ENCODE measurements around the gene KIRREL1.

KIRREL1 gene

GRCh38 chr1:158053276-158053675 is 59.8 kb downstream of the KIRREL1 start:
- no peak for DNase-seq (ENCODE audit: low read depth, low spot score)
- H3K4me3 ChIP-seq (ENCODE audit: low read length), result no peak overlapping the region

DNA sequence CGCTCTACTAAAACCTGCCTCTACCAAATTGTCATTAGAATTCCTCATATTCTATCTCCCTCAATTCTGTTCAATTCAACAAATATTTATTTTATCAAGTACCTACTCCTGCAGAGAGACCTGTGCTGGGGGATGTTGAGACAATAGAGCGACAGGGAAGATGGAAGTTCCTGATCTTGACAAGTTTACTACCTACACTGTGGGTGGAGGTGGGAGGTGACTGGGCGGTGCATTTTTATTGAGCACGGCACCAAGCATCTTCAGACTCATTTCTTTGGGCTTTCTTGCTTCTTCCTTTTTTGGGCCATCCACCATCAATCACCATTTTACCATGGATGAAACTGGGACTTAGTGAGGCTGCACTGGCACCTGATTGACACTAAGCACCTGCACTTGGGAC is 61.3 kb downstream of the KIRREL1 start:
- H3K4me3 ChIP-seq (ENCODE audit: low read length), result no peak overlapping the region
- no peak for DNase-seq (ENCODE audit: low read depth, low spot score)

GRCh38 chr1:158055854-158056253 is 62.4 kb downstream of the KIRREL1 start:
- peak; percentile 33 for DNase-seq (ENCODE audit: low read depth, low spot score)

GRCh38 chr1:158056498-158056897 is 63.1 kb downstream of the KIRREL1 start:
- H3K4me3 ChIP-seq (ENCODE audit: low read length), result no peak overlapping the region
- no peak for DNase-seq (ENCODE audit: low read depth, low spot score)

More at GRCh38 chr1:158055854-158056253, 62.4 kb downstream of the KIRREL1 start:
- no peak overlapping the region for H3K4me3 ChIP-seq (ENCODE audit: low read length)

DNA sequence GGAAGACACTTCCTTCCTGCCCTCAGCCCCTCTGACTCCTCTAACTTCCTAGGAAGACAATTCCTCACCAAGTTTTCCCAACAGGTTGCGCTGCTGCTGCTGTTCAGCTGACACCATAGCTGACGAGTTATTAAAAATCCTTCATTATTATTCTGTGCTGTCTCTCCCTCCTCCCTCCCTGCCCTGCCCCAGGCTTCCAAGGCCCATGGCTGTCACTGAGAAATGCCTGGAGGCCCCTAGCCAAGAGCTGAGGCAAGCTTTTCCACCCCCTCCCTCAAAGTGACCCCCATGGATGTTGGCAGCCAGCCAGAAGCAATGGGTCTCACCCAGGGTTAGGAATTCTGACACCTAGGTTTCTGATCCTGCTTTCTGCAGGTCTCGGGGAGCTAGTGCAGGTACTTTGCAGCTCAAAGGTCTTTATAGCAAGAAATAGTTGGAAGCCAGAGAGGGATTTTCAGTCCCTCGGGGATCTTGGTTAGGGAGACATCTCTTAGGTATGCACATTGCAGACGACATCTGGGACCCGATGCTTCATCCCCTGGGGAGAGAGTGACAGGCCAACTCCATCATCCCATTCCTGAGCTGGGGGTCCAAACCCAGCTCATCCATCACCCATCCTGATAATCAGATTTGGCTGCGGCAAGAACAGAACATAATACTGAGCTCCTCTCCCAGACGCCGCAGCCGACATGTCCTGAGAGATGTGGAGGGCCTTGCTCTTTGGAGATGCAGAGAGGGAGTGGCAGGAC is 65.0 kb downstream of the KIRREL1 start:
- no peak for DNase-seq (ENCODE audit: low read depth, low spot score)
- H3K4me3 ChIP-seq (ENCODE audit: low read length), result no peak overlapping the region

- DNase-seq (ENCODE audit: low read depth, low spot score), result no peak
- H3K4me3 ChIP-seq (ENCODE audit: low read length), result no peak overlapping the region
Measured at GRCh38 chr1:158059984-158060383, 66.5 kb downstream of the KIRREL1 start.

- DNase-seq (ENCODE audit: low read depth, low spot score), result no peak
- no peak overlapping the region for H3K4me3 ChIP-seq (ENCODE audit: low read length)
Measured at GRCh38 chr1:158062174-158062573, 68.7 kb downstream of the KIRREL1 start.

GRCh38 chr1:158067662-158068061 is 74.2 kb downstream of the KIRREL1 start:
- H3K4me3 ChIP-seq (ENCODE audit: low read length), result no peak overlapping the region
- no peak for DNase-seq (ENCODE audit: low read depth, low spot score)

DNA sequence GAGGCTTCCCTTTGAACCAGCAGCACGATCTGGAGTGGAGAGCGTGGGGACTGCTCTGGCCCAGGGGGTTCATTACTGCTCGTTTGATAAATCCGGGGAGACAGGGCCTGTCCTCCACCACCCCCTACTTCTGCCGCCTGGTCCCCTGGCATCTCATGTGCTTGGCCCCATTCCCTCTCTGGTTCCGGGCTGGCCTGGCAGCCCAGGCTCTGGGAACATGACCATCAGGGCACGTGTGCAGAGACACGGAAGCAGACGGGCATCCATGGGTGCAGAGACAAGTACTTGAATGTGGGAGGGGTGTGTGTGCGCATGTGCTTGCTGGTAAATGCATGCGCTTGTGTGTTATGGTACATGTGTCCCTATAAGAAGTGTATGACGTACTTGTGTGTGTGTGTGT is 75.5 kb downstream of the KIRREL1 start:
- DNase-seq (ENCODE audit: low read depth, low spot score), result no peak
- H3K4me3 ChIP-seq (ENCODE audit: low read length), result no peak overlapping the region

- H3K4me3 ChIP-seq (ENCODE audit: low read length), result no peak overlapping the region
- DNase-seq (ENCODE audit: low read depth, low spot score), result no peak
Measured at GRCh38 chr1:158071138-158071537, 77.7 kb downstream of the KIRREL1 start.

DNA sequence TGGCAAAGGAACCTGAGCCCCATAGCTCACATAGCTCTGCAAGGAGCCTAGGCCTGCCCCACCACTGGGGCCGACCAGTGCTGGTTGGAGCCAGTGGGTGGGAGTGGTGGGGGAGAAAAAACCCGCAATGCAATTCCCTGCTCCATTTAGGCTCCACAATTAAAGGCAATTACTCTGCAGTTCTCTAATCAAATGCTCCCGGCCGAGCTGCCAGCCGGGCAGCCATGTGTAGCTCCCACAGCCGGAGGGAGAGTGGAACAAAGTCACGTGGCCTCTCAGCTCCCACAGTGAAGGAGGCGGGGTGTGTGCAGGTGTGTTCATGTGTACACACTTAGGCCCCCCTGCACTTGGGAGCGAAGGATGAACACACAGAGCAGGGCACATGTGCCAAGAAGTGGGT is 81.6 kb downstream of the KIRREL1 start:
- DNase-seq (ENCODE audit: low read depth, low spot score), result no peak
- no peak overlapping the region for H3K4me3 ChIP-seq (ENCODE audit: low read length)

DNA sequence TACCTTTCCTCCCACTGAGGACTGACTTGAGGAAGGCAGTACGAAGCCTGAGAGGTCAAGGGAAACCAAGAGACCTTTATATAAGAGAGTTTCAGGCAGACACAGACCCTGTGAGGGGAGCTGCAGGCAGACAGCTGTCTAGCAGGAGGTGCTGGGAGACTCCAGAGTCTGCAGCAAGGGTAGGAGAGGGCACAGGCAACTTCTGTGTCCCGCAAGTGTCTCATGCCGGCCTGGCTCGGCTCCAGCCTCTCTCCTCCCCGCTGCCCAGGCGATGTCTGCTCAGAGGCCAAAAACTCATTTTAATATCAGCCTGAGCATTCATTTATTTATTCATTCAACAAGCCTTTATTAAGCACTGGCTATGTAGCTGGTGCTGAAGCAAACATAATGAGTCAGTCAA is 83.0 kb downstream of the KIRREL1 start:
- no peak for DNase-seq (ENCODE audit: low read depth, low spot score)
- H3K4me3 ChIP-seq (ENCODE audit: low read length), result no peak overlapping the region

GRCh38 chr1:158077411-158078256 is 84.2 kb downstream of the KIRREL1 start:
- no peak for DNase-seq (ENCODE audit: low read depth, low spot score)
- H3K4me3 ChIP-seq (ENCODE audit: low read length), result no peak overlapping the region

- DNase-seq (ENCODE audit: low read depth, low spot score), result no peak
- H3K4me3 ChIP-seq (ENCODE audit: low read length), result no peak overlapping the region
Measured at GRCh38 chr1:158078569-158079080, 85.2 kb downstream of the KIRREL1 start.

- DNase-seq (ENCODE audit: low read depth, low spot score), result no peak
Measured at GRCh38 chr1:158080066-158080465, 86.6 kb downstream of the KIRREL1 start.

GRCh38 chr1:158084336-158084735 is 90.9 kb downstream of the KIRREL1 start:
- H3K4me3 ChIP-seq (ENCODE audit: low read length), result no peak overlapping the region
- DNase-seq (ENCODE audit: low read depth, low spot score), result no peak

More at GRCh38 chr1:158080066-158080465, 86.6 kb downstream of the KIRREL1 start:
- H3K4me3 ChIP-seq (ENCODE audit: low read length), result no peak overlapping the region

DNA sequence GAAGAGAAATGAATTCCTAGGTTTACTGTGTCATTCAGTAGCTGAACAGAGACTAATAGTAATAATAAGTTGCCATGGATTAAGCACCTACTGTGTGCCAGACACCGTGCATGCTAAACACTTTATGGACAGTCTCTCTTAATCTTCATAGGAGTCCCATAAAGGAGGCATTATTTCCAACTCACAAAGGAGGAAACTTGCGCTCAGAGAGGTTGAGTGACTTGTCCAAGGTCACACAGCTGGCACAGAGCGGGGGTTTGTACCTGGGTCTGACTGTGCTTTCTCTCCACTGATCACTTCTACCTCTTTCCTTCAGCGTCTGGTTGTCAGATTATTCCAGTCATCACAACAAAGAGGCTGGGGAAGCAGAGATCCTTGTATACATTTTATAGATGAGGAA is 91.3 kb downstream of the KIRREL1 start:
- no peak for DNase-seq (ENCODE audit: low read depth, low spot score)

DNA sequence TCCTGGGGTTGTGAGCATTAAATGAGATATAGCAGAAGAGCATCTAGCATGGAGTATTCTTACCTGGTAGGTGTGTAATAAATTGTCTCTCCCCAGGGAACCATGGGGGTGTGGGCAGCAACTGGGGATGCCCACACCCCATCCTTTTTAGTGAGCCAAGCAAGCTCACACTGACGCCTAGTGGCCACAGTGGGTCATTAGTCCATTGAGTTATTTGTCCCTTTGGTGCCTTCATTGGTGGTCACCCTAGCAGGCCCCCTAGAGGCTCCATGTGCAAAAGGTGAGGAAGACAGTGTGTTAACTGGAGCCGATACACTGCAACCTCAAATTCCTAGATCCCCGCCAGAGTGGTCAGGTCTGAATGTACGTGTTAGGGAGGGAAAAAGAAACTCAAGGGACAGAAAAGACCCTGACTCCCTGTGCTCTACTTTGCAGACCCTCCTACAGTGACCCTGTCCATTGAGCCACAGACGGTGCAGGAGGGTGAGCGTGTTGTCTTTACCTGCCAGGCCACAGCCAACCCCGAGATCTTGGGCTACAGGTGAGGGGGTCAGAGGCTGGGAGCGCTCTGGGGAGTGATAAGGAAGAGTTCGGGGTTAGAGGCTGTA is 94.0 kb downstream of the KIRREL1 start:
- no peak overlapping the region for H3K4me3 ChIP-seq (ENCODE audit: low read length)
- DNase-seq (ENCODE audit: low read depth, low spot score), result peak; percentile 46

More for the DNA sequence above, 91.3 kb downstream of the KIRREL1 start:
- H3K4me3 ChIP-seq (ENCODE audit: low read length), result no peak overlapping the region

DNA sequence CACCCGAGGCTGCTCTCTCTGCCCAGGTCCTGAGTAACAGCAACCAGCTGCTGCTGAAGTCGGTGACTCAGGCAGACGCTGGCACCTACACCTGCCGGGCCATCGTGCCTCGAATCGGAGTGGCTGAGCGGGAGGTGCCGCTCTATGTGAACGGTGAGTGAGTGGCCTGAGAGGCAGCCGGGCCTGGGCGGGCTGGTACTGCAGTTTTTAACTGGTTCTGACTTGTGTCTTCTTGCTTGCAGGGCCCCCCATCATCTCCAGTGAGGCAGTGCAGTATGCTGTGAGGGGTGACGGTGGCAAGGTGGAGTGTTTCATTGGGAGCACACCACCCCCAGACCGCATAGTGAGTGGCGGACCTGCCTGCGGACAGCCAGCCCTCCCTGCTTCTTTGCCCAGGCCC is 96.0 kb downstream of the KIRREL1 start:
- DNase-seq (ENCODE audit: low read depth, low spot score), result no peak
- no peak overlapping the region for H3K4me3 ChIP-seq (ENCODE audit: low read length)
